ENCODE results near the gene ENTHD1.

Gene ENTHD1

GRCh38 chr22:39723463-39723862 lies 170.1 kb downstream of the ENTHD1 start:
- DNase-seq (ENCODE audit: low read depth), result no peak
- H3K4me3 ChIP-seq (ENCODE audit: low read depth, low read length), result no peak overlapping the region

DNA sequence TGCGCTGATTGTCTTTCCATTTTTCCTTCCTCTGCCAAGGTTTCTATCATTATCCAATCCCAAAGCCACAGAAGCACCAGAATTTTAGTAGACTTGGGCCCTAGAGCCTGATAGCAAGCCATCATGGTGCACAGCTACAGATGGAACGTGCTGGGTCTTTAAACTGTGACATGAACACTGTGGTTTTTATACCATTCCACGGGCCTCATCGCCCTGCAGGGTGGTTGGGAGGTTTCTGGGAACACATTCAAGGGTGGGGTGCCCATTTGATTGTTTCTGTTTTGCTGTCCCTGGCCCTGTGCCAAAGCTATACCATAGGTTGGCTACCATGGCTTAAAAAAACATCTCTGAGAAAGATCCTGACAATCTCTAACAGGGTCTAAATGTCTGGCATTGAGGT lies 171.1 kb downstream of the ENTHD1 start:
- DNase-seq (ENCODE audit: low read depth), result no peak
- H3K4me3 ChIP-seq (ENCODE audit: low read depth, low read length), result no peak overlapping the region

- H3K4me3 ChIP-seq (ENCODE audit: low read depth, low read length), result no peak overlapping the region
- no peak for DNase-seq (ENCODE audit: low read depth)
Observed at GRCh38 chr22:39722032-39722325, 171.6 kb downstream of the ENTHD1 start.

DNA sequence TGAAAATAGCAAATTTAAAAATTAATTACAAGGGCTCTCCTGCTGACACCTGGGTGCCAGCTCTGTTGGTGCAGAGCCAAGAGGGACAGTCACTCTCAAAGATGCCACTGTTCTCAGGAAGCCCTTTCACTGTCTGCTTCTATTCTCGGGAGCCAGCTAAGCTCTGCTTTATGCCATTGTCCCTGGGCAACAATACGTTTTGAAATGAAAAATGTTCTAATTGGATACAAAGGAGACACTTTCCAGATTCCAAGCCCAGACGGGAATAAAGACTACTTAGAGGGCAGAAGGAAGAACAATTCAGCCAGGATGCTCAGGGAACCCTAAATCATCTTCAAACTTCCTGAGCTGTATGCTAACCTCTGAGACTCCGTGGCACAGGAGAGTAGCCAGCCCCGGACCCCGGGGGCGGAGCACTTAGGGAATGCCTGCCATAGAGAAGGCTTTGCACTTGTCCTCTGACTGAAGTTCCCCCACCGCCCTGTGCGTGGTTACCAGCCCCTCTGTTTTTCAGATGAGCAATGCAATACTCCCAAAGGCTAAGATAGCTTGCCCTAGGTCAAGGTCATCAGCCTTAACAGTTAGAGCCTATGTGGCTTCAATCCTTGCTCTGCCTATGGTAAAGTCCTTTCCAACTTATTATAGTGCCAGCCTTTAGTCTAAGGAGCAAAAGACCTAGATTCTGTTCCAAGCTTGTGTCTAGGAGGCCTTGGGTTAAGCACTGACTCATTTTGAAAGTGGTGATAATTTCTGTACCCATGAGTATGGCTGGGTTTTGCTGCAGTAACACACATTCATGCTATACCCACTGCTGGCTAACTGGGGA lies 172.1 kb downstream of the ENTHD1 start:
- no peak overlapping the region for H3K4me3 ChIP-seq (ENCODE audit: low read depth, low read length)
- no peak for DNase-seq (ENCODE audit: low read depth)

DNA sequence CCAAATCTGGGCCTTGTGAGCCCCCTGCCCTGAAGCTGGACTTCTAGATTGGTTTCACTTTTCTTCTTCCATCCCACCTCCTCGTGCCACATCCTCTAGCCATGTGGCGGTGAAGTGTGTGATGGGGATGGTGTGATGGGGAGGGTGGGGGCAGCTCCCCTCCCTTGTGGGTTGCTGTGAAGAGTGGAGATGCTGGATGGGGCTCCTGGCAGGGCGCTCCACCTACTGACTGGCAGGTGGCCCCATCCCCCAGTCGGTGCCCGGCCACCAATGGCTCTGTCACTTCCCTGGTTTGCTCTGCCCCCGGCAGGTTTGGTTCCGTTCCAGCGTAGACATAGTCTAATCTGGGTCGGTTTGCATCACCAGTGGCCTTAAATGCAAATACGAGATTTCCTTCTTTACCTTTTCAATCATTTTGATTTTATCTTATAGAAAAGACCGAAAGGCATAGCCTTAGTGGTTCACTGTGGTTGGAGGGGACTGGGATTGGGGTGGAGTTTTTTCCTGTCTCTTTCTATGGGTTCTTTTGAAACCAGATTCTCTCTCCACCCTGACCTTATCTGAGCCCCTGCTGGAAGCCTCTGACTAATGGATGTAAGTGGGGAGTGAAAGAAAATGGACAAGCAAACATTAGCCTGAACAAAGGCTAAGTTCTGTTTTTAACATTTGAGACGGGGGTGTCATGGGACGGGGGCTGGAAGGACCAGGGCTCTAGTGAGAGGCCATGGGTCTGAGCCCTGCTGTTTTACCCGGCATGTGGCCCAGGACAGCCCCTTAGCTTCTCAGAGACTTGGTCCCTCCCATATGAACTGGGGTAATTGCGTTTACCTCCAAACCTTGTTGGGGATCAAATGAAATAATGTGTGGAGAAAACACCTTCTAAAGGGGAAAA lies 173.8 kb downstream of the ENTHD1 start:
- DNase-seq (ENCODE audit: low read depth), result no peak
- H3K4me3 ChIP-seq (ENCODE audit: low read depth, low read length), result no peak overlapping the region

DNA sequence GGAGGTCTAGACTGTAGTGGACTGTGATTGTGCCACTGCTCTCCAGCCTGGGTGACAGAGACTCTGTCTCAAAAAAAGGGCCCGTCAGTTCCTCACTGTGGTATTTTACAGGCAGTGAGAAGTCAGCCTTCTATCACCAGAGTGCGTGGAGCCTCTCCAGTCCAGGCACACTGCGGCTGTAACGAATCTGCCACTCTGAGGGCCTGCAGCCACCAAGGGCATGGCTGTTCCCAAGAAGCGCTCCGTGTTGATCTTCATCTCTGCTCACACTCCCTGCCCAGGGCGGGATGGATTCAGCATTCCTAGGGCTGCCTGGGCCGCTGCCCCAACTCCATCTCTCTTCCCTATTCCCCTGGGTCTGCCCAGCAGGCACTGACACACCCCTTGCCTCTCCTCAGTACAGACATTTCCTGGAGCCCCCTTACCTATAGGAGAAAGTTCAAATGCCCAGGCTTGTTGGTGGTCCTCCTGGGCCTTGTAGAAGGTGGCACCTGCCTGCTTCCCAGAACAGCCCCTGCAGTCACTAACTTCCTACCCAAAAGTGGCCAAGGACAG lies 174.6 kb downstream of the ENTHD1 start:
- no peak for DNase-seq (ENCODE audit: low read depth)
- H3K4me3 ChIP-seq (ENCODE audit: low read depth, low read length), result no peak overlapping the region

- DNase-seq (ENCODE audit: low read depth), result no peak
- no peak overlapping the region for H3K4me3 ChIP-seq (ENCODE audit: low read depth, low read length)
Observed at GRCh38 chr22:39718206-39718605, 175.4 kb downstream of the ENTHD1 start.

DNA sequence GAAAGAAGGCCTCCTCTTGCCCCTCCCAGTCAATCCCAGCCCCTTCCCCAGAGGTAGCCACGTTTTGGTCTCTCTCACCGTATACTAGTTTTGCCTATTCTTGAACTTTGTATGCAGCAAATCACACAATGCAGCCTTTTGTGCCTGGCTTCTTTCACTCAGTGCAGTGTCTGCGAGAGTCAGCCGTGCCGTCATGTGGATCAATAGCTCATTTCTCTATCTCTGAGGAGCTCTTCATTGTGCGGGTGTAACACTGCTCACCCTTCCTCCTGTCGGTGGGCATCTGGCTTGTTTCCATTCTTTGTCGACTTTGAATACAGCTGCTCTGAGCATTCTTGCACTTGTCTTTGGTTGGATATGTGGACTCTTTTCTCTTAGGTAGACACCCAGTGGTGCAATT lies 176.5 kb downstream of the ENTHD1 start:
- DNase-seq (ENCODE audit: low read depth), result no peak
- no peak overlapping the region for H3K4me3 ChIP-seq (ENCODE audit: low read depth, low read length)

GRCh38 chr22:39716534-39716933 lies 177.0 kb downstream of the ENTHD1 start:
- H3K4me3 ChIP-seq (ENCODE audit: low read depth, low read length), result no peak overlapping the region
- DNase-seq (ENCODE audit: low read depth), result no peak

- H3K4me3 ChIP-seq (ENCODE audit: low read depth, low read length), result no peak overlapping the region
- no peak for DNase-seq (ENCODE audit: low read depth)
Observed at GRCh38 chr22:39715778-39716495, 177.6 kb downstream of the ENTHD1 start.

GRCh38 chr22:39714321-39714720 lies 179.2 kb downstream of the ENTHD1 start:
- DNase-seq (ENCODE audit: low read depth), result no peak
- H3K4me3 ChIP-seq (ENCODE audit: low read depth, low read length), result no peak overlapping the region

DNA sequence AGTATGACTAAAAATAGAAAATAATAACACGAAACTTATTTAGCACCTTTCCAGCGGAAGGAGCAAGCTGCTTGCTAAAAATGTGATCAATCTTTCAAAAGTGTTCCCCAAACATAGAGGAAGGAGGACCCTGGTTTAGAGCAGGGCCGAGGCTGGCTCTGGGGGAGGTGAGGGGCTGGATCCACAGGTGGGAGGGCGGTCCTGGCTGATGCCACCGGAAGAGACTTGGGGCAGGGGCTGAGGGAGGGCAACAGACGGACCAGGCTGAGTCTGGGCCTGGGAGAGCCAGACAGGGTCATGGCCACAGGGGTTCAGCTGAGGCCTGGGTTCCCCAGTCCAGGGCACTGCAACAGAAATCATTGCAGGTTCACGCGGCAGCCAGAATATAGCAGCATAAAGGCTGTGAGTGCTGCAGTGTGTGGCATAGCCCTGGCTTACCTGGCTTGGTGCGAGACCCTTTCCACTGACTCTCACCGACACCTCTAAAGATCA lies 179.7 kb downstream of the ENTHD1 start:
- H3K4me3 ChIP-seq (ENCODE audit: low read depth, low read length), result no peak overlapping the region
- no peak for DNase-seq (ENCODE audit: low read depth)

DNA sequence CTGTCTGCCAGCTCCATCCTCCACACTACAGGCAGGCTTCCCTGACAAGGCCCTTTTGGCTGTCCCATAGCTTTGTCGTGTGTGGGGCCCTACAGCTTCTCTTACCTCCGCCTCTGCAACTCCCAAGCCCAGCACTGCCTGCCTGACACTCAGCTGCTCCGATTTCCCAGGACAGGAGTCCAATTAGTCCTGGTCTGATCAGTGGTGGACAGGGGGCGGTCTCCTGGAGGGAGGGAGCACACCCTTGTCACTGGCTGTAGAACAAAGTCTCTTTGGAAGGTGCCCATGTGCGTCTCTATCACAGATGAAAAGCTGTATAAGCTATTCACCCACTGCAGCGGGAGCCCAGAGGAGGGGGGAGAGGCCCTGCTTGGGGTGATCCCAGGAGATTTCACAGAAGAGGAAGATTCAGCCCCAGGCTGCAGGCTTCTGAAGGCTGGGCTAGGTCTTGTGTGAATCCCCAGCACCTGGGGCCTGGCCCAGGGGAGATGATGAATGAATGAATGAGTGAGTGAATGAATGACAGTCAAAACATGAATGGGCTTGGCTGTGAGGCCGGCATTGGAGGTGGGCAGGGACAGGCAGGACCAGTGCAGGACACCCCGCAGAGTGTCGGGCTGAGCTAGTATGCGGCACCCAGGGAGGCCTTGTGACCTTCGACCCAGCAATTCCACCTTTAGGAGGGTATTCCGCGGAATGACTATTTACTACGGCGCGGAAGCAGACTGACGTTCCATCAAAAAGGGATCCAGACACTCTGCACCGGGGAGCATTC lies 180.6 kb downstream of the ENTHD1 start:
- DNase-seq (ENCODE audit: low read depth), result no peak
- no peak overlapping the region for H3K4me3 ChIP-seq (ENCODE audit: low read depth, low read length)

DNA sequence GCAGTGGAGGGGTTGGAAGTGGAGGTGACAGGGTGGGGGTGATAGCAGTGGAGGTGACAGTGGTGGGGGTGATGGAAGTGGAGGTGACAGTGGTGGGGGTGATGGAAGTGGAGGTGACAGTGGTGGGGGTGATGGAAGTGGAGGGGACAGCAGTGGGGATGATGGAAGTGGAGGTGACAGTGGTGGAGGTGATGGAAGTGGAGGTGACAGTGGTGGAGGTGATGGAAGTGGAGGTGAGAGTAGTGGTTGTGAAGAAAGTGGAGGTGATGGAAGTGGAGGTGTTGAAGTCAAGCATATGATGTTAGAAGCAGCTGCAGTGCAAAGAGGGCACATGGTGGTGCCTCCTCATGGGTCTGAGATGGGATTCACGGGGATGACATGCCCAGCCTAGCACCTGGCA lies 181.5 kb downstream of the ENTHD1 start:
- DNase-seq (ENCODE audit: low read depth), result no peak
- no peak overlapping the region for H3K4me3 ChIP-seq (ENCODE audit: low read depth, low read length)

- no peak for DNase-seq (ENCODE audit: low read depth)
- no peak overlapping the region for H3K4me3 ChIP-seq (ENCODE audit: low read depth, low read length)
Observed at GRCh38 chr22:39710380-39711150, 183.0 kb downstream of the ENTHD1 start.

DNA sequence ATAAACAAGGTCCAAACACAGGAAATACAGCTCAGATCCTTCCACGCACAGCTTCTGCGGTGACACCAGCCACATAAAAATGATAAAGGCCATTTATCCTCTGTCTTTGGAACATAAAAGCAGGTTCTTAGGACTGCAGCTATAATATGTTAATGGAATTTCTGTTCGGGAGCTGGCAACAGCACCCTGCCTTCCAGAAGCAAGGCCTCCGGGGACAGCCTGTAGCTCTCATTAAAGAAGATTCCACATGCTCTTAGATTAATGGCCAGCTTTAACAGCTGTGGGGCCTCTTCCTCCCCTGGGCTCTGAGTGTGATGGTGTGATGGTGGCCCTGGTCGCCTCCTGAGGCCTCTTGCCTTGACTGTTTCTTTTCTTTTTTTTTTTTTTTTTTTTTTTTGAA lies 185.7 kb downstream of the ENTHD1 start:
- no peak overlapping the region for H3K4me3 ChIP-seq (ENCODE audit: low read depth, low read length)

DNA sequence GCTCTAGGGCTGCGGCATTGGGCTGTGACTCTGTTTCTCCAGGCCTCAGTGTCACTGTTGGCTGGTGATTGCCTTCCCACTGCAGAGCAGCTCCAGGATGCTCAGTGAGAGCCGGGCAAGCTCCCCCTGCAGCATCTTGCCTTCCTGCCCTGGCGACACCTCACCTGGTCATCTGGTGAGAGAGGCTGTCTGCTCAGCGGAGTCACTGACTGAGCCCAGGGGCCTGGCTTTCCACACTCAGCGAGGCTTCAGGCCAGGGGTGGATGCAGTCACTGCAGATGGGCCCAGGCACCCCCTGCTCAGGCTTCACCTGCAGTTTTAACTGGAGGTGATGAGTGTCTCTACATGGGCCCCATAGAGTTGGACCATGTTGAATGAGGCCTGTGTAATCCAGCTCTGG lies 186.2 kb downstream of the ENTHD1 start:
- no peak for DNase-seq (ENCODE audit: low read depth)
- H3K4me3 ChIP-seq (ENCODE audit: low read depth, low read length), result no peak overlapping the region

More for the DNA sequence above, 185.7 kb downstream of the ENTHD1 start:
- no peak for DNase-seq (ENCODE audit: low read depth)

DNA sequence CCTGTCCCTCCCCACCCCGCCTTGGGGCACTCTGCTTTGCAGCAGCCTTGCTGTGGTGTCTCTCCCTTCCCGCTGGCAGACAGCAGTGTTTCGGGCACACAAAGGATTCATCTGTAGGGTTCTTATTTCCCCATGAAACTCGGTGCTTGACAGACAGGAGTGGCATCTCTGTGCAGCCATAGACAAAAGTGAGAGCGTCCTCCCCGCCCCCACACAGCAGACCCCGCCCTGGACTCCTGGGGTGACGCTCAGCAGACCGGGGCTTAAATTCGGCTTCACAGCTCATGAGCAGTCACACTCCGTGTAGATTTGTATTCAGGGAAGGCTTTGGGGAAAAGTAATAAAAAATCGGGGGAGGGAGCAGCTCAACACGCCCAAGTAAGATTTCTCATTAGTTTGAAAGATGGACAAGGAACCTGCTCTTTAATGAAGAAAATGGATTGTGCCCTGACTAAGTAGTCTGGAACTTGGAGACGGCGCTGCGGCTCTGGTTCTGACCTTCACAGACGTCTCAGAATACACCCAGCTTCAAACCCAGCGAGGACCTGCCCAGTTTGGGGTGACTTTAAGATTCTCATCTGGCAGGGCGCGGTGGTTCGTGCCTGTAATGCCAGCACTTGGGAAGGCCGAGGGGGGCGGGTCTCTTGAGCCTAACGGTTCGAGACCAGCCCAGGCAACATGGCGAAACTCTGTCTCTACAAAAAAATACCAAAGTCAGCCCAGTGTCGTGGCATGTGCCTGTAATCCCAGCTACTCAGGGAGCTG lies 187.0 kb downstream of the ENTHD1 start:
- DNase-seq (ENCODE audit: low read depth), result no peak
- H3K4me3 ChIP-seq (ENCODE audit: low read depth, low read length), result no peak overlapping the region

Measured in skeletal muscle cell (primary cell).